SK-N-DZ (cell line): ENCODE data around the gene SEC14L3.
"Not testable (repeated sequence)": the region's sequence is repeated elsewhere in the genome, so short reads cannot be mapped to it uniquely, and the experiment has no call there.

ENCODE experiments used
- DNase-seq: peaks from one replicate; pipeline ENCODE4 v3.0.0-alpha.2; 2015; ENCODE audit warnings: low spot score

SEC14L3 gene

GRCh38 chr22:30486118-30486517 is 14.3 kb upstream of the SEC14L3 start:
- DNase-seq = no peak

- DNase-seq = peak; percentile 46
Observed at GRCh38 chr22:30485362-30485988, 13.7 kb upstream of the SEC14L3 start.

- no peak for DNase-seq
Observed at GRCh38 chr22:30483169-30483568, 11.4 kb upstream of the SEC14L3 start.

GRCh38 chr22:30481711-30482110 is 9.9 kb upstream of the SEC14L3 start:
- no peak for DNase-seq

- no peak for DNase-seq
Observed at GRCh38 chr22:30479981-30480380, 8.2 kb upstream of the SEC14L3 start.

- no peak for DNase-seq
Observed at GRCh38 chr22:30474683-30475424, 3.0 kb upstream of the SEC14L3 start.

GRCh38 chr22:30474121-30474520 is 2.3 kb upstream of the SEC14L3 start:
- no peak for DNase-seq

- DNase-seq = no peak
Observed at GRCh38 chr22:30472994-30473720, 1.3 kb upstream of the SEC14L3 start.

GRCh38 chr22:30470655-30471054 is 1.2 kb downstream of the SEC14L3 start:
- no peak for DNase-seq

- no peak for DNase-seq
Observed at GRCh38 chr22:30469165-30469564, 2.7 kb downstream of the SEC14L3 start.

GRCh38 chr22:30460555-30460954 is 11.3 kb downstream of the SEC14L3 start:
- DNase-seq = not testable (repeated sequence)

- DNase-seq = no peak
Observed at GRCh38 chr22:30460147-30460546, 11.7 kb downstream of the SEC14L3 start.

GRCh38 chr22:30459181-30460052 is 12.4 kb downstream of the SEC14L3 start:
- no peak for DNase-seq

- DNase-seq = no peak
Observed at GRCh38 chr22:30457981-30458380, 13.8 kb downstream of the SEC14L3 start.

- DNase-seq = no peak
Observed at GRCh38 chr22:30455075-30455840, 16.6 kb downstream of the SEC14L3 start.

GRCh38 chr22:30453731-30454510 is 17.9 kb downstream of the SEC14L3 start:
- peak; percentile 28 for DNase-seq

- no peak for DNase-seq
Observed at GRCh38 chr22:30452861-30453260, 19.0 kb downstream of the SEC14L3 start.

- not testable (repeated sequence) for DNase-seq
Observed at GRCh38 chr22:30451488-30451887, 20.3 kb downstream of the SEC14L3 start.

- no peak for DNase-seq
Observed at GRCh38 chr22:30447656-30448055, 24.2 kb downstream of the SEC14L3 start.
